ENCODE results near the gene HTRA3. TPM values are rescaled to one million over a fixed set of nuclear protein-coding genes. Genes with fewer than 3 reads are reported as not detected.

The HTRA3 gene
- total and polyA plus RNA-seq, 2 of the 8 experiments (the other 6 are each of a cell fraction or from before 2014, with no cell fraction given): 3.2 to 5.8 TPM

- Histone ChIP-seq H3K4me3 (ENCODE audit: extremely low read depth in 1 of 4, insufficient read depth in 2 of 4, low read depth in 3 of 4, low read length in 4 of 4) (no peak overlapping the region), H4K91ac (replicated peaks; ENCODE audit: insufficient read length, low read length) (no peak overlapping the region), H3K9me3 (ENCODE audit: insufficient read depth in 2 of 2, low read depth in 1 of 2, low read length in 1 of 2) (no peaks in the 10 kb centered on the region), H3K23me2 (ENCODE audit: low read depth, low read length) (peaks cover 2% of the 10 kb centered on the region; the same call in 1 of the 2 replicates), H3K56ac (replicated peaks; ENCODE audit: insufficient read length, low read depth, low read length) (no peak overlapping the region), H3K9ac (replicated peaks in 1 of 4; ENCODE audit: extremely low read depth in 1 of 4, low read depth in 3 of 4, low read length in 3 of 4) (no peak overlapping the region), H2AK5ac (ENCODE audit: low read depth, low read length) (no peak overlapping the region), H2BK5ac (ENCODE audit: low read depth, low read length) (no peak overlapping the region), H2BK12ac (ENCODE audit: low read depth, low read length) (no peak overlapping the region), H3K18ac (ENCODE audit: extremely low read depth, low read length) (no peak overlapping the region), H3K36me3 (ENCODE audit: control insufficient read depth in 2 of 4, insufficient read depth in 4 of 4, low read length in 3 of 4) (no peaks in the 10 kb centered on the region), H3K79me2 (ENCODE audit: control insufficient read depth in 1 of 2, insufficient read depth in 2 of 2, low read length in 2 of 2) (no peaks in the 10 kb centered on the region), H4K20me1 (replicated peaks in 1 of 2; ENCODE audit: control insufficient read depth in 1 of 2, insufficient read depth in 2 of 2, low read length in 2 of 2) (no peaks in the 10 kb centered on the region), H2BK120ac (replicated peaks; ENCODE audit: low read depth, low read length) (no peak overlapping the region), H3K27ac (ENCODE audit: low read depth, low read length) (no peak overlapping the region), H3K14ac (ENCODE audit: insufficient read length) (no peak overlapping the region), H4K5ac (ENCODE audit: insufficient read length, low read depth, low read length) (no peak overlapping the region), H3K23ac (ENCODE audit: insufficient read length) (no peak overlapping the region), H3K4me2 (ENCODE audit: insufficient read depth in 1 of 2, low read depth in 2 of 2, low read length in 2 of 2) (no peak overlapping the region), H2AFZ (ENCODE audit: low read length) (no peak overlapping the region), H2BK20ac (ENCODE audit: low read length) (no peak overlapping the region), H2BK15ac (ENCODE audit: low read length) (no peak overlapping the region), H3K4ac (replicated peaks; ENCODE audit: insufficient read length, low read depth, low read length) (no peak overlapping the region), H4K8ac (ENCODE audit: extremely low read depth, insufficient read depth, low read length) (no peak overlapping the region), H3K4me1 (replicated peaks in 1 of 4; ENCODE audit: control insufficient read depth in 3 of 4, insufficient read depth in 4 of 4, low read length in 3 of 4) (peaks cover 0 to 9% (median 6%) of the 10 kb centered on the region in 4 experiments; a peak in 4 of 7 replicates), H3K27me3 (replicated peaks in 1 of 4; ENCODE audit: control insufficient read depth in 3 of 4, extremely low read depth in 1 of 4, insufficient read depth in 3 of 4, low read length in 3 of 4) (peaks cover 0 to under 1% (median 0%) of the 10 kb centered on the region in 4 experiments; a peak in 1 of 7 replicates), H3K79me1 (ENCODE audit: low read depth, low read length) (no peaks in the 10 kb centered on the region)
- WGBS, 2 experiments (ENCODE audit: extremely low coverage in 1 of 2, insufficient coverage in 1 of 2, insufficient read length in 1 of 2, insufficient replicate concordance in 2 of 2, low coverage in 1 of 2, low lambda C conversion rate in 2 of 2, missing lambda C conversion rate in 1 of 2): 92% methylated on average over 21 of the region's 22 CpGs; no CpG with 5 or more reads in 1 of the 2 experiments
- FAIRE-seq (no peak), DNase-seq (ENCODE audit: low read depth in 1 of 2, low spot score in 2 of 2) (no peak)
- POLR2A ChIA-PET (ENCODE audit: partially characterized antibody): interaction anchor here (1.1 kb wide), 1 partner anchor 11 kb away, joined by 3 read pairs; no protein-coding TSS in a partner anchor
- CTCF ChIA-PET (ENCODE audit: partially characterized antibody): interaction anchor here (0.5 to 2.6 kb wide), 4 partner anchors 10 to 605 kb away, joined by 3 to 7 read pairs (median 4); no protein-coding TSS in a partner anchor
- no peak for TF ChIP-seq TCF12 (IDR thresholded peaks at IDR 0.05; ENCODE audit: low read depth, low read length)
- TF ChIP-seq SP1 (IDR thresholded peaks at IDR 0.05; ENCODE audit: low read depth, low read length): no peak
- TF ChIP-seq ZNF274 (IDR thresholded peaks at IDR 0.05; ENCODE audit: borderline replicate concordance, extremely low read depth, low read length): no peak
- no peak for TF ChIP-seq E2F6 (IDR thresholded peaks at IDR 0.05)
- no peak for TF ChIP-seq RNF2 (IDR thresholded peaks at IDR 0.05; ENCODE audit: borderline replicate concordance, low read depth, low read length, missing control alignments, poor library complexity, severe bottlenecking)
Observed at GRCh38 chr4:8301851-8302730, 32.5 kb downstream of the HTRA3 start.

All from H1 (cell line).